Measurements from ENCODE around the gene ORMDL2.

ORMDL2 gene

DNA sequence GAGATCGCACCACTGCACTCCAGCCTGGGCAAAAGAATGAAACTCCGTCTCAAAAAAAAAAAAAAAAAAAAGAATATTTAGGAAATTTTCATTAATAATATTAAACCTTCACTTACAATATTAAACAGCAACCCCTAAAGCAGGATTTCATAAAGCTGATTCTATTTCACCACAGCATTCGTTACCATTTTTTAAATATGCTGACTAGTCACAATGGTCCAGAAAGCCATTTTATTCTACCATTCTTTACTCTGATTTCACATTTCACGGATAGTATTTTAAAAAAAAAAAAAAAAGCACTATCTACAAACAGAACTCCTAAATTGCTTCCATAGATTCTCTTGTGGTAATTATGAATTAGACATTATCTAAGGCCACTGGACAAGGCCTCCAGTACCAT lies 27.9 kb upstream of the ORMDL2 start:
- no peak overlapping the region for H3K4me3 ChIP-seq (ENCODE audit: low read depth, low read length)
- in situ Hi-C loops (cut with HindIII; ENCODE audit: low sequenced_read_pairs): no loop called here
- TF ChIP-seq CTCF (IDR thresholded peaks at IDR 0.05; ENCODE audit: low read depth, low read length, missing control alignments): no peak
- DNase-seq (ENCODE audit: low read depth): no peak

GRCh38 chr12:55795950-55796349 lies 21.9 kb upstream of the ORMDL2 start:
- in situ Hi-C loops (cut with HindIII; ENCODE audit: low sequenced_read_pairs): no loop called here
- no peak for DNase-seq (ENCODE audit: low read depth)
- H3K4me3 ChIP-seq (ENCODE audit: low read depth, low read length): no peak overlapping the region
- TF ChIP-seq CTCF (IDR thresholded peaks at IDR 0.05; ENCODE audit: low read depth, low read length, missing control alignments): no peak

GRCh38 chr12:55797068-55797467 lies 20.8 kb upstream of the ORMDL2 start:
- in situ Hi-C loops (cut with HindIII; ENCODE audit: low sequenced_read_pairs): no loop called here

GRCh38 chr12:55797550-55797949 lies 20.3 kb upstream of the ORMDL2 start:
- in situ Hi-C loops (cut with HindIII; ENCODE audit: low sequenced_read_pairs): no loop called here
- no peak overlapping the region for H3K4me3 ChIP-seq (ENCODE audit: low read depth, low read length)

More at GRCh38 chr12:55797068-55797467, 20.8 kb upstream of the ORMDL2 start:
- peak; percentile 37 for DNase-seq (ENCODE audit: low read depth)
- H3K4me3 ChIP-seq (ENCODE audit: low read depth, low read length): no peak overlapping the region
- peak; percentile 65 for TF ChIP-seq CTCF (IDR thresholded peaks at IDR 0.05; ENCODE audit: low read depth, low read length, missing control alignments)

GRCh38 chr12:55806982-55807381 lies 10.9 kb upstream of the ORMDL2 start:
- no peak for DNase-seq (ENCODE audit: low read depth)
- in situ Hi-C loops (cut with HindIII; ENCODE audit: low sequenced_read_pairs): no loop called here
- no peak for TF ChIP-seq CTCF (IDR thresholded peaks at IDR 0.05; ENCODE audit: low read depth, low read length, missing control alignments)
- H3K4me3 ChIP-seq (ENCODE audit: low read depth, low read length): no peak overlapping the region

More at GRCh38 chr12:55797550-55797949, 20.3 kb upstream of the ORMDL2 start:
- no peak for DNase-seq (ENCODE audit: low read depth)
- no peak for TF ChIP-seq CTCF (IDR thresholded peaks at IDR 0.05; ENCODE audit: low read depth, low read length, missing control alignments)

- DNase-seq (ENCODE audit: low read depth): no peak
- H3K4me3 ChIP-seq (ENCODE audit: low read depth, low read length): no peak overlapping the region
- in situ Hi-C loops (cut with HindIII; ENCODE audit: low sequenced_read_pairs): no loop called here
- TF ChIP-seq CTCF (IDR thresholded peaks at IDR 0.05; ENCODE audit: low read depth, low read length, missing control alignments): no peak
Observed at GRCh38 chr12:55809274-55809673, 8.6 kb upstream of the ORMDL2 start.

DNA sequence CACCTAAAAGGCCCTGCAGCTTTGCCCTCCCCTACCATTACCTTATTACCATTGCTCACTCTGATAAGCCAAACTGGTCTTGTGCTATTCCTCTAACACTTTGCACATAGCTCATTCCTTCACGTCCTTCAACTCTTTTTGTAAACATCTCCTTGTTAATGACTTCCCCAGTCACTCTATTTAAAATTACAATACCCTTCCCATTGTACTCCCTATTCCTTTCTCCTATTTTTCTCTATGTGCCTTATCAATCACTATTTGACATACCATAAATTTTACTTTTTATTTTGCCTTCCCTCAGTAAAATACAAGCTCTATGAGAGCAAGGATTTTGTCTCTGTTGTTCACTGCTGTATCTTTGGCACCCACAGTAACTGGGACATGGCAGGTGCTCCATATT lies 5.8 kb upstream of the ORMDL2 start:
- TF ChIP-seq CTCF (IDR thresholded peaks at IDR 0.05; ENCODE audit: low read depth, low read length, missing control alignments): no peak
- no peak overlapping the region for H3K4me3 ChIP-seq (ENCODE audit: low read depth, low read length)
- in situ Hi-C loops (cut with HindIII; ENCODE audit: low sequenced_read_pairs): no loop called here
- no peak for DNase-seq (ENCODE audit: low read depth)

Measured in astrocyte of the cerebellum (primary cell).